ENCODE measurements around the gene OPN4.

The OPN4 gene

DNA sequence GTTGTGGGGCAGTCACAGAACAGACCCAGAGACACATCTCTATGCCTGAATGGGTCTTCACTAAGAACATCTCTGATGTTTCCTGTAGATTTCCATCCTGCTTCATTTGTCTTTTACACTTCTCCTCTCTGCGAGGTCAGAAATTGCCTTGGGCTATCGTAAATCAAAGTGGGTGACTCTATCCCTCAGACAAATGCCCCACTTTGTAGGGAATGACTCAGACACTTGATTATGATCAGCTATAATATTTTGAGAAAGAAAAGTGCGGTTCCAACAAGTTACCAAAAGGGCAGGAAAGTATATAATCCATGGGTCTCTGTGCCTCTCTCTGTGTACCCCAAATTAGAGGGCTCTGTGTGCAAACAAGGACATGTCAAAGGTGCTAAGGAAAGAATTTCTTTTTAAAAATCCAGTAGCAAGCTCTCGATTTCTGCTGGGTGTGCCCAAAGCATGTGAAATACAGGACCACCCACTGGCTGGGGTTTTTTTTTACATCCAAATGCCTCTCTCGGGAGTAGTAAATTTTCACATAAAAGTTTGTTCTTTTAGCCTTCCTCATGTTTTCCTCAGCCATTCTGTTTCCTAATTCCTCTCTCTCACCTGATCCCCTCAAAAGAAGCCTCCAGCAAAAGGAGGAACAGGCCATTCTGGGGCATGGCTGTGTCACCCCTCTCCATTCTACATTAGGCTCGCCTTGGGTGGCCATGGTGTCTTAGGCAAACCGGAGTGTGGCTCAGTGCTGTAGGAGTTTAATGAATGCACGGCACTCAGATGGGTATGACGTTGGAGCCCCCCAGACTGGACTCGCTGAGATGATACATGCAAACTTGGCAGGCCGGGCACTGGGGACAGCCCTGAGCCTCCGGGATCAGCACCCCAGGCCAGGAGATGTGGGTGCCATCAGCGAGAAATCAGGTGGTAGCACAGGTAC lies 6.3 kb upstream of the OPN4 start:
- no peak for DNase-seq

DNA sequence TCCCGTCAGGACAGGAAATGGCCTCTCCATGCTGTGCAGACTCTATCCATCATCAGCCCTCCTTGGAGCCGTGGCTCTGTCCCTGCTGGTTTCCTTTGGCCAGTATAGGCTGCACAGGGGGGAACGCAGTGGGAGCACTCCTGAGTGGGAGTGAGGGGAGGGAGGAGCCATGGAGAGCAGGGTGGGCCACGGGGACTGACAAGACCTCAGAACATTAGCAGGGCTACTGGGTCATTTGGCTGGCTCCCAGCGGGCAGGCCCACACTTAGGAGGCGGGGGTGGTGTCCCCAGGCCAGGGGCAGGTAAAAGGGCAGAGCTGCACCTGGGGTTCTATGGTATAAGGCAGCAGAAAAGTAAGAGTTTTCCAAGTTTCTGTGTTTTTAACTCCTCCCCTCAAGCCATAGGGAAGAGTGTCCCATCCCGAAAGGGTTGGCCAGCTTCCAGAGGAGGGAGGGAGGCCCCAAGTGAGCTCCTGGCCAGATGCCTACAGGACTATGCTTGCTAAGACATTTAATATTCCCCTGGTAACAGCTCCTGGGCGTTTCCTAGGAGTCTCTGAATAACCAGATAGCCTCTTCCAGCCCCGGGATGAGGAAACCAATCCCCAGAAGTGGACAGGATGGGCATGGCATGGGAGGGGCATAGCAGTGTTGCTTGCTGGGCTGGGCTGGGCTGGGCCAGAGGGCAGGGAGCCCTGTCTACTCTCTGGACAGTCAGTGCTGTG lies 5.5 kb upstream of the OPN4 start:
- no peak for DNase-seq

- no peak for DNase-seq
Measured at GRCh38 chr10:86649471-86650150, 4.7 kb upstream of the OPN4 start.

DNA sequence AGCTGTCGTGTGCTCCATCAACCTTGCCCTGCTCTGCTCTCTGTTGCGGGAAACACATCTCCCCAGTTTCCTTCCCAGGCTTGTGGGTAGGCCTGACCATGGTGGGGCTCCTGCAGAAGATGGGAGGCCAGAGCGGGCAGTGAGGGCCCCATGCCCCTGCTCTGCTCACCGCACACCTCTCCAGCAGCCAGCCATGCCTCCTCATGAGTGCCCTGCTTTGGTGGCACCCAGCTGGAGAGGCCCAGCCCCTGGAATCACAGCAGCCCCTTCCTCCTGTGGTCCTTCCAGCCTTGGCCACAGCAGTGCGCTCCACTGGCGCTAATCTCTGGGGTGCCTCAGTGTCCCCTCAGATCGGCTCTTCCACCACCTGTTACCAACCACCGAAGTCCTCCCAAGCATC lies 4.2 kb upstream of the OPN4 start:
- DNase-seq = no peak

GRCh38 chr10:86651021-86651471 lies 3.3 kb upstream of the OPN4 start:
- no peak for DNase-seq

DNA sequence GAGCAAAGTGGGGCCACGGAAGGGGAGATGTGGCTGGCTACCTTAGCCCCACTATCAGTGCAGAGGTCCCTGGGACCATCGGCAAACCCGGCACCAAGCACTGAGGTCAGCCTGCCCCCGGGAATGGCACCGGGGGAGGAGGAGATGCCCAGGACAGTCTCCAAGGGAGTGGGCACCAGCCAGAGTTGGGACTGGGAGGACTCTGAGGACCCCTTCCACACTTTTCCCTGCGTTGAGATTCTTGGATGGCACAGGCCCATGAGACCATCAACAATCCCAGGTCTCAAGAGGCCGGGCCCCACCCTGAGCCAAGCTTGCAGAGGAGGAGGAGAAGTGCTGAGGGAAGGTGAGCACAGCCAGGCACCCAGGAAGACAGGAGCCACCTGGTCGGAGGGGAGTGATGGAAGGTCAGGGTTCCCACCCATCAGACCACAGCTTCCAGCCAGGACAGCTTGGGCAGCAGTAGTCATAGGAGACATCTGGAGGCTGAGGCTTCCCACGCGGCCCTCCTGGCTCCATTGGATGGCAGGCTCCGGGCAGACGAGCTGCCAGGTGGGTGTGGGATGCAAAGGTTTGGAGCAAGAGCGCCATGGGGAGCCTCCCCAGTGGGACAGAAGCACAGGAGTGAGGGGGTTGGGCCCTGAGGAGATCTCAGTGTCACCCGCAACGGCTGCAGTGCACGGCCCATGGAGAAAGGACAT lies 2.6 kb upstream of the OPN4 start:
- no peak for DNase-seq

DNA sequence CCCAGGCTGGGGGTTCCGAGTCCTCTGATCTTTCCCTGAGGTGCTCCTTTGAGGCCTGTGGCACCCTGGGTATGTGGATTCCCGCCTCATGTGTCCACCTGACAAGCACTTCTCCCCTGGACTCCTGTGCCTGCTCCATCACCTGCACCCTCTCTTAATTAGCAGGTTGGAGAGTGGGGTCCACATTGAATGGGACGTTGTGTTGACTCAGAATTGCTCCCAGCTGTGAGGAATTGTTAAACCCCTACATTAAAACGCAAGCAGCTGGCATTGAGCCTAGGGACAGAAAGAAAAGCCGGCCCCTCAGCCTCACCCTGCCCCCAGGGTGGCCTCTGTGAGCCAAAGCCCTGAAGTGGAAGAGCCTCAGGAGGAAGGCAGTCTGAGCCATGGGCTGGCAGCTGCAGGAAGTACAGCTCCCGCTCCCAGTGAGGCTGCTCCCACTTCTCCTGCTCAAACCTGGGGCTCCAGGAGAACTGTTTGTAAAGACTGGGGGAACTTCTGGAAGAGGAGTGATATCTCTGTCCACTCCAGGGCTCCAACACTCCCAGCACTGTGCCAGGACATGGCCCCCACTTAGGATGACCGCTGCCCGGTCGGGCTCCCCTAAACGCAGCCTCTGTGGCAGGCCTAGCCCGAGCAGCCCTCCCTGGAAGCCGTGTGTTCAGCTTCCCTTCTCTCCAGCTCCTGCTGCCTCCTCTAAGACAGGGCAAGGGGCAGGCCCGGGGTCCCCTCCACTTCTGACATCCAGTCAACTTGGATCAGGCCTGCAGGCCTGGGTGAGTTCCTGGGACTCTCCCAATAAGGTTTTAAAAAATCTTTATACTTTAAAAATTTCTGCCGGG lies 1.8 kb upstream of the OPN4 start:
- no peak for DNase-seq

DNA sequence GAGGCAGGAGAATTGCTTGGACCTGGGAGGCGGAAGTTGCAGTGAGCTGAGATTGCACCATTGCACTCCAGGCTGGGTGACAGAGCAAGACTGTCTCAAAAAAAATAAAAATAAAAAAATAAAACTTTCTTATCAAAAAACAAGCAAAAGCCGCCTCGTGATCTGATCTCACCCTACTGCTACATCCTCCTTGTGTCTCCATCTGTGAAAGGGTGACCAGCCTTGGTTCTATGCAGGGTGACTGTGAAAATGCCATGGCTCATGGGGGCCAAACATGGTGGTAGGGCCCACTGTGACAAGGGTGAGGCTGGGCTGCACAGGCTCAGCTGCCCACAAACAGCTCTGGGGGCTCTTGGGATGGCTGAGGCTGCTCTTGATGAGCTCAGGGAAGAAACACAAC lies 968 bp upstream of the OPN4 start:
- DNase-seq = no peak

DNA sequence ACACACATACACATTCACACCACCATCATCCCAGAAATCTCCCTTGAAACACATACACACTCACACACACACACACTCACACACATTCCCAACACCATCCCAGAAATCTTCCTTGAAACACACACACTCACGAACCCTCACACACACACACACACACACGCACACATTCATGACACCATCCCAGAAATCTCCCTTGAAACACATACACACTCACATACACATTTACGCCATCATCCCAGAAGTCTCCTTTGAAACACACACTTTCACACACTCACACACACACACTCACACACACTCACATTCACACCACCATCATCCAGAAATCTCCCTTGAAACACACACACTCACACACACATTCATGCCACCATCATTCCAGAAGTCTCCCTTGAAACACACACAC lies 360 bp upstream of the OPN4 start:
- DNase-seq = no peak

GRCh38 chr10:86655173-86655540 lies 810 bp downstream of the OPN4 start:
- DNase-seq = no peak

GRCh38 chr10:86655596-86655995 lies 1.2 kb downstream of the OPN4 start:
- DNase-seq = no peak

DNA sequence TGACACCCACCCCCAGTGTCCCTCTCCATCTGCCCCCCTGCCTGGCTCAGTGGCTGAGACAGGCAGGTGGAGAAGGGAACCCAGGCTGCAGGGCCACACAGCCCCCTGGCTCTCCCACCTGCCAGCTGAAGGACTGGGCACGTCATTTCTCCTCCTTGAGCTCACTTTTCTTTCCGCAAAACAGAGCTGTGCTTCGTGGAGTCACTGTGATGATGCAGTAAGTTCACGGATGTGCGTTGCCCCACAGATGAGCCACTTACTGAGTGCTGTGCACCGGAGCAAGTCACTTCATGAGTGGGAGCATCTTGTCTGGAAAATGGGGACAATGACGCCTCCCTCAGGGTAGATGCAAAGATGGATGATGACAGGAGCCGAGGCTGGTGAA lies 2.7 kb downstream of the OPN4 start:
- DNase-seq = no peak

DNA sequence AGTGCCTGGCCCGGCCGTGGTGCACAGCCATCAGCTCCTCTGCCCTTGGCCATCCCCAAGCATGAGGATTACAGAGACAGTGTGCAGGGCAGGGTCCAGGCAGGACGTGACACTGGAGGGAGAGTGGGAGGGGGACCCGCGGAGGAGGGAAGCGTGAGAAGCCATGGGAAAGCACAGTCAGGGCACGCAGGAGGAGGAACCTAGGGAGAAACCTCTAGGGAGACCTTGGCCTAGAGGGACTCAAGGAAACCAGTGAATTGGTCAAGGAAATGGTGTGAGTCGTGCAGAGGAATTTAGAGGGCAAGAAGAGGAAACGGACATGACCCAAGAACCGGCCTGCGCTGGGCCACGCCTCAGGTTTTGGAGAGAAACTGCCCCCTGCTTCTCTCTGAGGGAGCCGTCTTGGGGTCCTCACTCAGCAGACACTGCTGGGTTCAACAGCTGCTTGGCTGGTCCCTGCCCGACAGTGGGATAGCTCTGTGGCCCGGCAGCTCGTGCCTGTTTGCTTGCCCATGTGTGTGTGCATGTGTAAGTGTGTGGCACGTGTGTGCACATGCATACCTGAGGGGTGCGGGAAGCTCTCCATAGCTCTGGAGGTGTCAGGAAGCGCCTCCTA lies 3.2 kb downstream of the OPN4 start:
- DNase-seq = no peak

GRCh38 chr10:86658261-86658741 lies 4.0 kb downstream of the OPN4 start:
- no peak for DNase-seq

GRCh38 chr10:86658751-86659150 lies 4.4 kb downstream of the OPN4 start:
- no peak for DNase-seq

DNA sequence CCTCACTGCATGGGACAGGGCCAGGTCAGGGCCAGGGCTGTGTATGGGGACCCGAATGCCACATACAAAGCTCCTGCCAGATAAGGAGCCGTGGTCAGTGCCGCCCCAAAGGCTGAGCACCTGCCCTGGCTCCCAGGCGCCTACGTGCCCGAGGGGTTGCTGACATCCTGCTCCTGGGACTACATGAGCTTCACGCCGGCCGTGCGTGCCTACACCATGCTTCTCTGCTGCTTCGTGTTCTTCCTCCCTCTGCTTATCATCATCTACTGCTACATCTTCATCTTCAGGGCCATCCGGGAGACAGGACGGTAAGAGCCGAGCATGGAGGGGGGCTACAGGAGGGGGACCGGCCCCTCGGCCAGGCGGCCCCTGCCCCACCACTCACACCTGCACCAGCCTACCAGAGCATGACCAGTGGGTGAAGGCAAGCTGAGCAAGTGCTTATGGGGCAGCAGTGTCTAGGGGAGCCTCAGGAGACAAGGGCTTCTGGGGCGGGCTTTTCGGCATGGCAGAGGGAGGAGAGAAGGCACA lies 4.9 kb downstream of the OPN4 start:
- no peak for DNase-seq

- no peak for DNase-seq
Measured at GRCh38 chr10:86659721-86660453, 5.5 kb downstream of the OPN4 start.

GRCh38 chr10:86661161-86662025 lies 7.0 kb downstream of the OPN4 start:
- DNase-seq = no peak

All from stimulated activated CD4-positive, alpha-beta T cell treated with anti-CD3 and anti-CD28 coated beads, Interleukin-2, amount 100 ng/mL, for 24 hours (primary cell).